ENCODE results near the gene APOBR.
"Not testable (repeated sequence)": the region's sequence is repeated elsewhere in the genome, so short reads cannot be mapped to it uniquely, and the experiment has no call there.

Gene APOBR, protein sequence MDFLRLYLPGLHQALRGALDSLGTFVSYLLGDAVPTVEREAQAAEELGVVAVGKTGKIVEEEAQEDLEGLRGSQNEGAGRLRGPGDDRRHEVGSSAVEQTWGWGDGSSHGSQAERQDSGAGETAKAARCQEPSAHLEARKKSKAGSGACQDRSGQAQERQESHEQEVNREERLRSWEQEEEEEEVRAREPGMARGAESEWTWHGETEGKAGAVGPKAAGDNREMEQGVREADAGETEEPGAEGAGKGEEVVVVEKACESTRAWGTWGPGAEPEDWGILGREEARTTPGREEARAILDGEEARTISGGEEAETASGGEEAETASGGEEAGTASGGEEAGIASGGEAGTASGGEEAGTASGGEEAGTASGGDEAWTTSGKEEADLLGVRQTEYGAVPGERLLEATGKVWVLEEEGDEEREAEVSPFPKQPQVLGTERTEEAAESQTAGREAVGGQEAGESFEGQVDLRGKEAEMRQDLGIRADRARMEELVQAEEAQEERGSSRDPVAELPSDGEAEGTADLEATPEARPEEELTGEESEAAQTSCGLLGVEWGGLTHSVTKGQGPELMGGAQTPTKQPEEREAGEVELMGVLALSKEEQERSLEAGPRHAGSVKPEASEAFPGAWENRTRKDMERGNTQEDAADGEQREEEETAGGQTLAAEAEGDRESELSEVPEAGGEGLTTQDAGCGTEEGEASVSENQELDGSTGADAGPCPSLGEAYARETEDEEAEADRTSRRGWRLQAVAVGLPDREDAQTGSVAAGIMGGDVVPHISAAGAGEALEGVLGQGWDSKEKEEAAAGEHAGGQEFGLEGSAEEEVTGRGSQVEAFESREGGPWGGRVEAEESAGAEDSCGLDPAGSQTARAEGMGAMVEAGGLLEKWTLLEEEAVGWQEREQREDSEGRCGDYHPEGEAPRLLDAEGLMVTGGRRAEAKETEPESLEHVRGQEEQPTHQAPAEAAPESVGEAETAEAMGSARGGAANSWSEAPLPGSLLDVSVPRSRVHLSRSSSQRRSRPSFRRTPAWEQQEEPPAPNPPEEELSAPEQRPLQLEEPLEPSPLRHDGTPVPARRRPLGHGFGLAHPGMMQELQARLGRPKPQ

GRCh38 chr16:28494121-28494851 is at the start of gene APOBR:
Gene APOBR, plus strand, starts transcription at chr16:28494643. Its CDS starts 39 bp downstream, at chr16:28494682.
- DNase-seq, result peak; percentile 85

DNA sequence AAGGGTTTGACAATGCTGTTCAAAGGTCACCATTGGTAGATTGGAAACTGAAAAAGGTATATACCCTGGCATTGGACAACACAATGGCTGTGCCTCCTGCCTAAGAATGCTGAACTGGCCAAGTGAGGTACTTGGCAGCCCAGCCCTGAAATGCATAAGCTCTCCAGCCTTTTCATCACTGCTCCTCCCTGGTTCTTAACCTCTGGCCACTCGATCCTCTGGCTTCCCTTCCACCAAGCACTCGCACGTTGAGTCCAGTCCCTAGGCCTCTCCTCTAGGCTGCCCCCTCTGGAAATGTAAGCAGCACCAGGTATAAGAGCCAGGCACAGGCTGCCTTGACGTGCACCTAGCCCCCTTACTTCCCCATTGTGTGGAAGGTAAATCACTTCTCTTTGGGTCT is 48.1 kb upstream of the APOBR start:
- DNase-seq, result not testable (repeated sequence)

GRCh38 chr16:28447081-28447480 is 47.4 kb upstream of the APOBR start:
- not testable (repeated sequence) for DNase-seq

DNA sequence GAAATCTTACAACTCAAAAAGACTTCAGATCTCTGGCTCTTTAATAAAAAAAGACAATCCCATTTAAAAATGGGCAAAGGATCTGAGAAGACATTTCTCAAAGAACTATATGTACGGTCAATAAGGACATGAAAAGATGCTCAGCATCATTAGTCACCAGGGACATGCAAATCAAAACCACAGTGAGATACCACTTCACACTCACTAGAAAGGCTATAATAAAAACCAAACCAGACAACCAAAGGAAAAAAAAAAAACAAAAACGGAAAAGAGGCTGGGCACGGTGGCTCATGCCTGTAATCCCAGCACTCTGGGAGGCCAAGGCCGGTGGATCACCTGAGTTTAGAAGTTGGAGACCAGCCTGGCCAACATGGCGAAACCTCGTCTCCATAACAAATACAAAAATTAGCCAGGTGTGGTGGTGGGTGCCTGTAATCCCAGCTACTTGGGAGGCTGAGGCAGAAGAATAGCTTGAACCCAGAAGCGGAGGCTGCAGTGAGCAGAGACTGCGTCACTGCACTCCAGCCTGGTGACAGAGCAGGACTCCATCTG is 20.7 kb upstream of the APOBR start:
- no peak for DNase-seq

DNA sequence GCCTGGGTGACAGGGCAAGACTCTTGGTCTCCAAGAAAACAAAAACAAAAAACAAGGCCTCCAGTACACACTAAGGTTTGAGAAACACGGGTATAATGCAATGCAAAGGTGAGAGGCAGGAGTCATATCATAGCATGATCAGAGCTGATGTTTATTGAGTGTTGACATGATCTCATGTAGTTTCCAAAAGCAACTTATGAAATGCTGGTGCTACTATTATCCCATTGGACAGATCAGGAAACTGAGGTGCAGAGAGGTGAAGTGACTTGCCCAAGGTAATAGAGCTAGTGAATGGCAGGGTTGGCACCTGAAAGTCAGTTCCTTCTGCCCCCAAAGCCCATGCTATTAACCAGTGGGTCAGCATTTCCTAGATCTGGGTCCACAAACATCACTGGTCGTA is 19.2 kb upstream of the APOBR start:
- no peak for DNase-seq

DNA sequence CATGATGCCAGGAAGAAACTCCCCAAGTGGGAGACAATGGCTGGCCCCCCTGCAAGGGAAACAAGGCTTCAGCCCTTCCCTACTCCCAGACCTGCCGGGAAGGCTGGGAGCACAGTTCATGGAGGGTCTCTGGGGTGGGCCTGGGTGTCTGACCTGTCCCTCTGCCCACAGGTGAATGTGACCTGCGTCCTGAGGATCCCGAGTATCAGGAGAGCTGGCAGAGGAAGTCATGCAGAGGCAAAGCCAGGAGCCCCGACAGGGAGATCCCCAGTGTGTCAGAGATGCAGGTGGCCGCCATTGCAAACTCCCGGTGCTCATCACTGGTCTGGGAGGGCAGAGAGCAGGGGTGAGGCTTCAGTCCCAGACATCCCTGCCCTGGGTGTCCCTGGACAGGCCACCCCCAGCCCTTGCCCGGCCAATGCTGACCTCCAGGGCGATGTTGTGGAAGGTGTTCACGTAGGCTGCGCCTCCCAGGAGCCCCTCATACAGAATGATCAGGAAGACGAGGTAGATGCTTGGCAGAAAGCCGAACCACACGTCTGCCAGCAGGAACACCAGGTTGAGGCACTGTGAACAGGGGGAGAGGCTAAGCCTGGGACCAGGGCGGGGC is 17.0 kb upstream of the APOBR start:
- no peak for DNase-seq

GRCh38 chr16:28478506-28479180 is 15.8 kb upstream of the APOBR start:
- no peak for DNase-seq

- no peak for DNase-seq
Measured at GRCh38 chr16:28482026-28482425, 12.4 kb upstream of the APOBR start.

DNA sequence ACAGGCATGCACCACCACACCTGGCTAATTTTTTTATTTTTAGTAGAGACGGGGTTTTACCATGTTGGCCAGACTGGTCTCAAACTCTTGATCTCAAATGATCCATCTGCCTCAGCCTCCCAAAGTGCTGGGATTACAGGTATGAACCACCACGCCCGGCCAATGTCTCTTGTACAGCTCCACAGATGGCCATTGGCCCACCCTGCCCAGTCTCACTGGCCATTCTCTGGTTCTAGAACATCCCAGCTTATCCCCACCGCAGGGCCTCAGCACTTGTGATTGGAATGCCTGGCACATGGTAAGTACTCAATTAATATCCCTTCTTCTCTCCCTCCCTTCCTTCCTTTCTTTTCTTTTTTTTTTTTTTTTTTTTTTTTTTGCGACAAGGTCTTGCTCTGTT is 11.1 kb upstream of the APOBR start:
- not testable (repeated sequence) for DNase-seq

GRCh38 chr16:28486266-28486665 is 8.2 kb upstream of the APOBR start:
- DNase-seq, result no peak

- DNase-seq, result peak; percentile 58
Measured at GRCh38 chr16:28491230-28491969, 3.0 kb upstream of the APOBR start.

DNA sequence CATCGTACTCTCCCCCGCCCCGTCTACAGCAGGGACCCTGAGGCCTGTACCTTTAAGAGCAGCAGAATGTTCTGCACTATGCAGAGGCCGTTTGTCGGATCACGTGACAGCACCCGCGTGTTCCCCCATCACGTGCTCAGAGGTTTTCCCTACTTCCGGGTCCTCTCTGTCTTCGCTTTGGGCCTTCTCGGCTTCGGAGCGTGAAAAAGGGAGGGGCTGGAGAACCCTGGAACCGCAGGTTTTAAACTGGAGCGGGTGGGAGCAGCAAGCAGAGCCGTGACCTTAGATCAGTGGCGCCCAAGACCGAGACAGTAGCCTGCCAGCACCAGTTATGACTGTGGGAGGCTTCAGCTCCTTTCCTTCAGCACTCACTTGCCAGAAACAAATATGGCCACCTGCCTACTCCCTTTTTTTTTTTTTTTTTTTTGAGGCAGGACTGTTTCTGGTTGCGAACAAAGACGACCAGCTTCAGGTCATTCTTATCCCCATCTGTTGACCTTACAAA is 2.4 kb upstream of the APOBR start, which contains the start of gene CLN3:
CLN3 (minus strand) TSS at position 105 of the 505 bp plus-strand sequence. CDS start 315 bp downstream, outside the sequence.
- DNase-seq, result peak; percentile 89

DNA sequence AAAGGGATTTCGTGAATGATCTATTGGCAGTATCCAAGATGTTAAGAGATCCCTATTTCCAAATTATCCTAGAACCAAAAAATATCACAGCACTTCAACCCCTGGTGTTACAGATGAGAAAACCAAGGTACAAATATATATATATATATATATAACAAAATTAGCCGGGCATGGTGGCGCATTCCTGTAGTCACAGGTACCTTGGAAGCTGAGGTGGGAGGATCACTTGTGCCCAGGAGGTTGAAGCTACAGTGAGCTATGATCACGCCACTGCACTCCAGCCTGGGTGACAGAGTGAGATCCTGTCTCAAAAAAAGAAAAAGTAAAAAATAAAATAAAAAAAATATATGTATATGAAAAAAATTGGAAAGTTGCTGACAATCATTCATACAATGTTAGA is 1.9 kb upstream of the APOBR start:
- no peak for DNase-seq

DNA sequence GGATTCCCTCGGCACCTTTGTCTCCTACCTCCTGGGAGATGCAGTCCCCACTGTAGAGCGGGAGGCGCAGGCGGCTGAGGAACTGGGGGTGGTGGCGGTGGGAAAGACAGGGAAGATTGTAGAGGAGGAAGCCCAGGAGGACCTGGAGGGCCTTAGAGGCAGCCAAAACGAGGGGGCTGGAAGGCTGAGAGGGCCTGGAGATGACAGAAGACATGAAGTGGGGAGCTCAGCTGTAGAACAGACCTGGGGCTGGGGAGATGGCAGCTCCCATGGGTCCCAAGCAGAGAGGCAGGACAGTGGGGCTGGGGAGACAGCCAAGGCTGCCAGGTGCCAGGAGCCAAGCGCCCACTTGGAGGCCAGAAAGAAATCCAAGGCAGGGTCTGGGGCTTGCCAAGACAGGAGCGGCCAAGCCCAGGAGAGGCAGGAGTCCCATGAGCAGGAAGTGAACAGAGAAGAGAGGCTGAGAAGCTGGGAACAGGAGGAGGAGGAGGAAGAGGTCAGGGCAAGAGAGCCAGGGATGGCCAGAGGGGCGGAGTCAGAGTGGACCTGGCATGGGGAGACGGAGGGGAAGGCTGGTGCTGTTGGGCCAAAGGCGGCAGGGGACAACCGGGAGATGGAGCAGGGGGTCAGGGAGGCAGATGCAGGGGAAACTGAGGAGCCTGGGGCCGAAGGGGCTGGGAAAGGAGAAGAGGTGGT is 803 bp downstream of the APOBR start:
- peak; percentile 60 for DNase-seq

- DNase-seq, result no peak
Measured at GRCh38 chr16:28495795-28496749, 1.6 kb downstream of the APOBR start.

- no peak for DNase-seq
Measured at GRCh38 chr16:28496844-28497243, 2.4 kb downstream of the APOBR start.

DNA sequence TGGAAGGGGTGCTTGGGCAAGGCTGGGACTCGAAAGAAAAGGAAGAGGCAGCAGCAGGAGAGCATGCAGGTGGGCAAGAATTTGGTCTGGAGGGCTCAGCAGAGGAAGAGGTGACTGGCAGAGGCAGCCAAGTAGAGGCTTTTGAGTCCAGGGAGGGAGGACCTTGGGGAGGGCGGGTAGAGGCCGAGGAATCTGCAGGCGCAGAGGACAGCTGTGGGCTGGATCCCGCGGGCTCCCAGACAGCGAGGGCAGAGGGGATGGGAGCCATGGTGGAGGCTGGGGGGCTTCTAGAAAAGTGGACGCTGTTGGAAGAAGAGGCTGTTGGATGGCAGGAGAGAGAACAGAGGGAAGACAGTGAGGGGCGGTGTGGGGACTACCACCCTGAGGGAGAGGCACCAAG is 2.9 kb downstream of the APOBR start:
- no peak for DNase-seq

DNA sequence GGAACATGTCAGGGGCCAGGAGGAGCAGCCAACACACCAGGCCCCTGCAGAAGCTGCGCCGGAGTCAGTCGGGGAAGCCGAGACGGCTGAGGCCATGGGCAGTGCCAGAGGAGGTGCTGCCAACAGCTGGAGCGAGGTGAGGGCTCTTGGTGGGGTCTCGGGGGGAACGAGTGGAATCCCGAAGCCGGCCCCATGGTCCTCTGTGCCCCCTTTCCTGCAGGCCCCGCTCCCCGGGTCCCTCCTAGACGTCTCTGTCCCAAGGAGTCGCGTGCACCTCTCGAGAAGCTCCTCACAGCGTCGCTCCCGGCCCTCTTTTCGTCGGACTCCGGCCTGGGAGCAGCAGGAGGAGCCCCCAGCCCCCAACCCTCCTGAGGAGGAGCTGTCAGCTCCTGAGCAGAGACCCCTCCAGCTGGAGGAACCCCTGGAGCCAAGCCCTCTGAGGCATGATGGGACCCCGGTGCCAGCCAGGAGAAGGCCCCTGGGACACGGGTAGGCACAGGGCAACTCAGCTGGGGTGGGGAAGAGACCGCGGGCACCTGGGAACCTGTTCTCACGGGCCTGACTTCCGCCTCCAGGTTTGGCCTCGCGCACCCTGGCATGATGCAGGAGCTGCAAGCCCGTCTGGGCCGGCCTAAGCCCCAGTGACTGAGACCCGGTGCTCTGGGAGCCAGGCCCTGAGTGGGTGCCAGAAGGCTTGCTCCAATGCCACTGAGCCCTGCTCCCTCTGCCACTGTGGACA is 3.6 kb downstream of the APOBR start:
- no peak for DNase-seq

All from activated CD8-positive, alpha-beta memory T cell treated with anti-CD3 and anti-CD28 coated beads, Interleukin-2, amount 50 U/mL, for 48 hours (primary cell).